ENCODE results near the gene NDST3.

Gene NDST3

DNA sequence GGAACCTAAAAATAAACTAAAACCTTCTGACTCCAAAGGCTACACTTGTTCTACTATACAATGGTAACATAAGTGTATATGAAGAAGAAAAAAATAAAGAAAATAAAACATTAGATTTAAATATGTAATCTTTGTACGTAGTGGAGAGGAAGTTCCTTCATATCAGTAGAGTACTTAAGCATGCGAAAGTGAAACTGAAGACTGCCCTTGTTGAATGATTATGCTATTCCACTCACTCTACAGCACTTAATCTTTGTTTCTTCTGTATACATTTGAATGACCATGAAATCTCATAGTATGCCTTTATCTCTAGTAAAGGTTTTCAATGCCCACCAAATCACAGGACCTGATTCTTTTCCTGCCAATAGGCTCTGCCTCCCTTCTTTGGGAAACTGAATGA, 78.9 kb downstream of the NDST3 start:
- H3K4me2 ChIP-seq (ENCODE audit: low read length) = no peak overlapping the region
- no peaks in the 10 kb centered on the region for H3K36me3 ChIP-seq (ENCODE audit: control insufficient read depth, low read length)
- H3K27ac ChIP-seq (ENCODE audit: low read depth, low read length) = no peak overlapping the region

DNA sequence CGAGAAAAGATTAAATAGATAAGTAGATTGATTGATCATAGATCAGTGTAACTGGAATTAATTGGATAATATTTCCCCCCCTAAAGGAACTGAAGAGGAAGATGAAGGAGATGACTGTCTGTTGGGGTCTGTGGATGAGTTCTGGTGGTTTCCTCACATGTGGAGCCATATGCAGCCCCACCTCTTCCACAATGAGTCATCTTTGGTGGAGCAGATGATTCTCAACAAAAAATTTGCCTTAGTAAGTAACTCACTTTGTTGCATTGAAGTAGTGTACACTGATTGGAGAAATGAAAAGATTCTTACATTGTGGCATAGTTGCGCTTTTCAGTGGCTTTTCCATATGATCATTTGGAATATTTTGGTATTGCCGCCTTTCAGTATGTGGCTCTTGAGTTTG, 80.4 kb downstream of the NDST3 start:
- no peak overlapping the region for H3K27ac ChIP-seq (ENCODE audit: low read depth, low read length)
- H3K4me2 ChIP-seq (ENCODE audit: low read length) = no peak overlapping the region
- H3K27me3 ChIP-seq (ENCODE audit: control insufficient read depth, low read length) = no peaks in the 10 kb centered on the region
- H3K4me3 ChIP-seq (ENCODE audit: low read length) = no peak overlapping the region
- H3F3A ChIP-seq (ENCODE audit: control insufficient read depth, insufficient read depth) = no peaks in the 10 kb centered on the region
- TF ChIP-seq, protein P1, sequence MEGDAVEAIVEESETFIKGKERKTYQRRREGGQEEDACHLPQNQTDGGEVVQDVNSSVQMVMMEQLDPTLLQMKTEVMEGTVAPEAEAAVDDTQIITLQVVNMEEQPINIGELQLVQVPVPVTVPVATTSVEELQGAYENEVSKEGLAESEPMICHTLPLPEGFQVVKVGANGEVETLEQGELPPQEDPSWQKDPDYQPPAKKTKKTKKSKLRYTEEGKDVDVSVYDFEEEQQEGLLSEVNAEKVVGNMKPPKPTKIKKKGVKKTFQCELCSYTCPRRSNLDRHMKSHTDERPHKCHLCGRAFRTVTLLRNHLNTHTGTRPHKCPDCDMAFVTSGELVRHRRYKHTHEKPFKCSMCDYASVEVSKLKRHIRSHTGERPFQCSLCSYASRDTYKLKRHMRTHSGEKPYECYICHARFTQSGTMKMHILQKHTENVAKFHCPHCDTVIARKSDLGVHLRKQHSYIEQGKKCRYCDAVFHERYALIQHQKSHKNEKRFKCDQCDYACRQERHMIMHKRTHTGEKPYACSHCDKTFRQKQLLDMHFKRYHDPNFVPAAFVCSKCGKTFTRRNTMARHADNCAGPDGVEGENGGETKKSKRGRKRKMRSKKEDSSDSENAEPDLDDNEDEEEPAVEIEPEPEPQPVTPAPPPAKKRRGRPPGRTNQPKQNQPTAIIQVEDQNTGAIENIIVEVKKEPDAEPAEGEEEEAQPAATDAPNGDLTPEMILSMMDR (IDR thresholded peaks at IDR 0.05; ENCODE audit: low read depth, low read length, poor library complexity, severe bottlenecking) = no peak
- TF ChIP-seq EZH2phosphoT487 (IDR thresholded peaks at IDR 0.05; ENCODE audit: borderline replicate concordance, low read length) = no peak
- no peaks in the 10 kb centered on the region for H3K4me1 ChIP-seq (ENCODE audit: control insufficient read depth, low read length)
- H3K79me2 ChIP-seq (ENCODE audit: control insufficient read depth, low read length) = no peaks in the 10 kb centered on the region
- no peaks in the 10 kb centered on the region for H3K36me3 ChIP-seq (ENCODE audit: control insufficient read depth, low read length)
- no peaks in the 10 kb centered on the region for H3K9me3 ChIP-seq (ENCODE audit: control insufficient read depth, insufficient read depth, low read length)
- no peaks in the 10 kb centered on the region; the same call in 1 of the 2 replicates for H3K9me2 ChIP-seq (replicated peaks; ENCODE audit: control insufficient read depth, low read length)
- H4K20me1 ChIP-seq (ENCODE audit: control insufficient read depth, insufficient read depth, low read depth, low read length) = no peaks in the 10 kb centered on the region

More for the DNA sequence above, 78.9 kb downstream of the NDST3 start:
- Histone ChIP-seq H3K27me3 (ENCODE audit: control insufficient read depth, low read length) (no peaks in the 10 kb centered on the region), H3K9me2 (replicated peaks; ENCODE audit: control insufficient read depth, low read length) (no peaks in the 10 kb centered on the region; the same call in 1 of the 2 replicates), H3F3A (ENCODE audit: control insufficient read depth, insufficient read depth) (no peaks in the 10 kb centered on the region), H3K4me1 (ENCODE audit: control insufficient read depth, low read length) (no peaks in the 10 kb centered on the region), H3K4me3 (ENCODE audit: low read length) (no peak overlapping the region), H3K9me3 (ENCODE audit: control insufficient read depth, insufficient read depth, low read length) (no peaks in the 10 kb centered on the region), H4K20me1 (ENCODE audit: control insufficient read depth, insufficient read depth, low read depth, low read length) (no peaks in the 10 kb centered on the region), H3K79me2 (ENCODE audit: control insufficient read depth, low read length) (no peaks in the 10 kb centered on the region)
- TF ChIP-seq, protein P1 (IDR thresholded peaks at IDR 0.05; ENCODE audit: low read depth, low read length, poor library complexity, severe bottlenecking) = no peak
- no peak for TF ChIP-seq EZH2phosphoT487 (IDR thresholded peaks at IDR 0.05; ENCODE audit: borderline replicate concordance, low read length)

DNA sequence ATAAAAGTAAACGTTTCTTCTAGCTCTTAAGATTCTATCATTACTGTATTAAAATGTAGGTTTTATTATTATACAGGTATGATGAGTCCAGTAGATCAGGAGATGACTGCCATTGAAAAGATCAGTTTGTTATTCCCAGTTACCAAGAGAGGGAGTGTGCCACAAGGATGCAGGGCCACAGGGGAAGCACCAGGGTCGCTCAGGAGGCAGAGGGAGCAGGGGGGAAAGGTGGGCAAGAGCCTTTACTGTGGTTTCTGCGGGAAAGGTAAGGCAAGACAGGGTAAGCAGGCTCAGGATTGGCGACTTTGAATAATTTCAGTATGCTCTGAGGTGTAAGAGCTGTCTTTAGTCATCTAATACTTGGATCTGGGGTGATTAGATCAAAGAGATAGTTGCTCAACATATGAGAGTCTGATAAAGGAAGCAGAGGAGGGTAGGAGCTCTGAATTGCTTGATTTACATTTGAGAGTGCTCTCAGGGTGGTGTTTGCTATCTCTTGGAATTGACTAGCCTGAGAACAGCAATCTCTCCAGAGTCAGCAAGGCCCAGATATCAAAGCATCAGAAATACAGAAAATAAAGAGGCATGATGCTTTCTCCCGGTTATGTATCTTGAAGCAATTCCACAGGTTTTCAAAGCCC, 86.0 kb downstream of the NDST3 start:
- Histone ChIP-seq H3K36me3 (ENCODE audit: control insufficient read depth, low read length) (no peaks in the 10 kb centered on the region), H3F3A (ENCODE audit: control insufficient read depth, insufficient read depth) (no peaks in the 10 kb centered on the region), H3K27me3 (ENCODE audit: control insufficient read depth, low read length) (no peaks in the 10 kb centered on the region), H3K4me1 (ENCODE audit: control insufficient read depth, low read length) (no peaks in the 10 kb centered on the region), H4K20me1 (ENCODE audit: control insufficient read depth, insufficient read depth, low read depth, low read length) (no peaks in the 10 kb centered on the region), H3K4me3 (ENCODE audit: low read length) (no peak overlapping the region), H3K9me2 (replicated peaks; ENCODE audit: control insufficient read depth, low read length) (no peaks in the 10 kb centered on the region), H3K9me3 (ENCODE audit: control insufficient read depth, insufficient read depth, low read length) (no peaks in the 10 kb centered on the region), H3K79me2 (ENCODE audit: control insufficient read depth, low read length) (no peaks in the 10 kb centered on the region), H3K4me2 (ENCODE audit: low read length) (no peak overlapping the region), H3K27ac (ENCODE audit: low read depth, low read length) (no peak overlapping the region)
- no peak for TF ChIP-seq EZH2phosphoT487 (IDR thresholded peaks at IDR 0.05; ENCODE audit: borderline replicate concordance, low read length)
- TF ChIP-seq, protein P1 (IDR thresholded peaks at IDR 0.05; ENCODE audit: low read depth, low read length, poor library complexity, severe bottlenecking) = no peak
